K562 (cell line): ENCODE data around the gene SLC26A11. TPM values are rescaled to one million over a fixed set of nuclear protein-coding genes. Genes with fewer than 3 reads are reported as not detected.

Experiments
- ATAC-seq: fragments of 200-7000 bp; cut with Tn5 transposase; 3 replicates; pipeline ENCODE4 v1.9.1; 2020; ENCODE audit warnings: moderate library complexity
- BruUV-seq: library from RNA; stranded (reverse); fragments of 400-500 nt; replicated peaks from 2 replicates; lab custom pipeline; 2021; lab: Mats Ljungman, UMichigan
- CTCF ChIA-PET: fragments of 300-600 bp; formaldehyde crosslinking; extraction: SDS; loops from one replicate; lab custom pipeline; 2021; ENCODE audit warnings: low intra/inter-chr PET ratio; lab: Yijun Ruan, JAX
- POLR2A ChIA-PET: fragments of 300-600, 350-650 bp; sonication (Branson Sonifier 250); formaldehyde crosslinking; extraction: SDS; loops from one replicate; lab custom pipeline; 2021; ENCODE audit warnings: antibody characterized with exemption, inconsistent platforms; lab: Yijun Ruan, JAX
- DNase-seq, 4 experiments: peaks; one replicate each; pipeline versions ENCODE4 v3.0.0 to v3.0.0-alpha.2; 2011 to 2018; ENCODE audit warnings: low spot score in 3 of 4, mixed read lengths in 3 of 4; ENCODE audit errors: extremely low read depth in 1 of 4
- FAIRE-seq: peaks from 2 replicates; lab custom pipeline; 2011; peaks lifted over from hg19 to GRCh38; lab: Jason Lieb, UNC
- H2AFZ ChIP-seq: 2 replicates; pipeline ENCODE4 v1.6.0; 2011; ENCODE audit warnings: low read depth, low read length, control low read depth, inconsistent platforms
- H3K27ac ChIP-seq: fragments of 200-600 bp; 3 replicates; pipeline ENCODE4 v1.8.0; 2011; ENCODE audit warnings: low read depth, mild to moderate bottlenecking, control low read depth, inconsistent platforms, low read length, moderate library complexity, mixed read lengths; ENCODE audit errors: extremely low read depth
- H3K27me3 ChIP-seq, 2 experiments: fragments of 300-600 bp in 1 of 2; 2 replicates in 1 of 2; 3 replicates in 1 of 2; pipeline versions ENCODE4 v1.6.0 to v1.8.0; 2011; ENCODE audit warnings: inconsistent platforms in 2 of 2, low read length in 2 of 2, mild to moderate bottlenecking in 1 of 2, mixed read lengths in 1 of 2, moderate library complexity in 1 of 2; ENCODE audit not compliant: control insufficient read depth in 2 of 2, insufficient read depth in 2 of 2
- H3K36me3 ChIP-seq: fragments of 300-600 bp; 3 replicates; pipeline ENCODE4 v1.8.0; 2011; ENCODE audit warnings: mild to moderate bottlenecking, low read length, inconsistent platforms; ENCODE audit not compliant: control insufficient read depth, insufficient read depth
- H3K4me1 ChIP-seq, 2 experiments: fragments of 200-600 bp in 1 of 2; replicated peaks in 1 of 2; 2 replicates in 1 of 2; 3 replicates in 1 of 2; pipeline versions ENCODE4 v1.5.1 to v1.8.0; 2011; ENCODE audit warnings: inconsistent platforms in 2 of 2, low read length in 2 of 2, mild to moderate bottlenecking in 1 of 2, mixed read lengths in 1 of 2, moderate library complexity in 1 of 2; ENCODE audit not compliant: control insufficient read depth in 2 of 2, insufficient read depth in 2 of 2
- H3K4me2 ChIP-seq: 2 replicates; pipeline ENCODE4 v1.6.1; 2011; ENCODE audit warnings: low read length, control low read depth, inconsistent platforms, mixed read lengths; ENCODE audit not compliant: insufficient read depth
- H3K4me3 ChIP-seq: fragments of 200-600 bp; sonication (generic), shearing (Covaris generic); 2 replicates; pipeline ENCODE4 v1.5.1; 2016; ENCODE audit warnings: control low read depth, inconsistent platforms
- H3K79me2 ChIP-seq: fragments of 200-600 bp; 3 replicates; pipeline ENCODE4 v1.8.0; 2011; ENCODE audit warnings: low read length, inconsistent platforms; ENCODE audit not compliant: control insufficient read depth, insufficient read depth
- H3K9ac ChIP-seq, 2 experiments: 2 replicates each; pipeline versions ENCODE4 v1.6.0 to v1.6.1; 2011; ENCODE audit warnings: low read depth in 2 of 2, low read length in 2 of 2, control low read depth in 1 of 2, inconsistent platforms in 1 of 2, mild to moderate bottlenecking in 1 of 2, mixed read lengths in 1 of 2; ENCODE audit not compliant: insufficient read depth in 1 of 2
- H3K9me1 ChIP-seq: one replicate; pipeline ENCODE4 v1.6.0; 2011; ENCODE audit warnings: inconsistent platforms, mild to moderate bottlenecking, low read length, moderate library complexity; ENCODE audit not compliant: control insufficient read depth, insufficient read depth
- H3K9me3 ChIP-seq: replicated peaks from 2 replicates; pipeline ENCODE4 v1.5.1; 2011; ENCODE audit warnings: low read depth, low read length, inconsistent platforms; ENCODE audit not compliant: control insufficient read depth, insufficient read depth
- H4K20me1 ChIP-seq: replicated peaks from 2 replicates; pipeline ENCODE4 v1.6.1; 2011; ENCODE audit warnings: low read length, inconsistent platforms, mixed read lengths; ENCODE audit not compliant: control insufficient read depth, insufficient read depth
- ELF1 ChIP-seq: fragments of 200-800 bp; sonication (Bioruptor generic); IDR thresholded peaks from 2 replicates; pipeline ENCODE4 v1.6.1; 2016; ENCODE audit warnings: missing genetic modification characterization, missing compliant biosample characterization
- HNRNPLL ChIP-seq: fragments of 200-400 bp; formaldehyde crosslinking; IDR thresholded peaks from 2 replicates; pipeline ENCODE4 v1.6.1; 2017; ENCODE audit warnings: low read length, low read depth, mild to moderate bottlenecking; ENCODE audit not compliant: poor library complexity, severe bottlenecking
- MAFG ChIP-seq: fragments of 450-650 bp; conservative IDR thresholded peaks from 2 replicates; pipeline ENCODE4 v1.6.1; 2016; ENCODE audit warnings: missing genetic modification characterization, missing compliant biosample characterization
- PHB2 ChIP-seq: fragments of 450-650 bp; IDR thresholded peaks from 2 replicates; pipeline ENCODE4 v1.6.1; 2017; ENCODE audit warnings: low read depth
- RUNX1 ChIP-seq: sonication (generic); IDR thresholded peaks from 2 replicates; pipeline ENCODE4 v1.6.1; 2016; ENCODE audit warnings: antibody characterized with exemption, low read depth
- SOX6 ChIP-seq: fragments of 450-650 bp; IDR thresholded peaks from 2 replicates; pipeline ENCODE4 v1.6.1; 2014; ENCODE audit warnings: mild to moderate bottlenecking
- SREBF2 ChIP-seq: sonication (generic); formaldehyde crosslinking; IDR thresholded peaks from 2 replicates; pipeline ENCODE4 v1.4.0; 2020; ENCODE audit warnings: mild to moderate bottlenecking, missing genetic modification reagents
- STAT5B ChIP-seq: fragments of 250-450 bp; sonication (Bioruptor Pico); IDR thresholded peaks from 2 replicates; pipeline ENCODE4 v1.8.0; 2021; ENCODE audit warnings: mild to moderate bottlenecking, inconsistent platforms
- ZBTB26 ChIP-seq: fragments of 450-650 bp; formaldehyde crosslinking; IDR thresholded peaks from 2 replicates; pipeline ENCODE4 v1.4.0; 2022; ENCODE audit warnings: missing genetic modification characterization
- ZBTB7A ChIP-seq: IDR thresholded peaks from 2 replicates; pipeline ENCODE4 v1.6.1; 2011; ENCODE audit warnings: low read depth, mild to moderate bottlenecking, low read length, moderate library complexity, borderline replicate concordance; ENCODE audit not compliant: control insufficient read depth
- ZNF507 ChIP-seq: conservative IDR thresholded peaks from 2 replicates; pipeline ENCODE4 v1.6.1; 2017; ENCODE audit warnings: missing genetic modification characterization, missing compliant biosample characterization
- ZNF77 ChIP-seq: fragments of 250-450 bp; sonication (Bioruptor Pico); IDR thresholded peaks from 2 replicates; pipeline ENCODE4 v1.5.0; 2020
- WGBS: fragments of 100-300 bp; shearing (Covaris generic); methylation state at CpG from one replicate; pipeline ENCODE4 v1.1.6; 2016; ENCODE audit warnings: low coverage, mixed read lengths; ENCODE audit not compliant: insufficient coverage; ENCODE audit errors: missing lambda C conversion rate; 5-methylcytosine and 5-hydroxymethylcytosine counted together
- in situ Hi-C: fragments of 300-500 bp; cut with MboI; formaldehyde crosslinking; loops from 4 replicates; pipeline ENCODE4 v1.15.0; 2018; ENCODE audit warnings: inconsistent platforms, mixed read lengths
- intact Hi-C: fragments of 100-400 bp; cut with micrococcal nuclease; formaldehyde crosslinking; loops from 2 replicates; pipeline ENCODE4 v1.14.2; 2022
- polyA plus RNA-seq, 8 experiments: library from polyadenylated mRNA; depleted of rRNA in 4 of 8; stranded (reverse) in 5 of 8; unstranded in 3 of 8; fragments of >200 nt; fragmentation: Nextera tagmentation in 2 of 8; fragmentation: Illumina TruSeq in 1 of 8; extraction: Ambion mirVana in 2 of 8; extraction: Trizol in 1 of 8; gene quantifications; 2 replicates each; pipeline versions ENCODE4 v1.2.1 to v1.2.3, GENCODE V29; 2011 to 2014; ENCODE audit warnings: inconsistent platforms in 1 of 8, missing spikeins in 1 of 8
- total RNA-seq, 7 experiments: library from RNA; depleted of rRNA in 6 of 7; stranded (reverse); fragments of >200 nt in 6 of 7; fragmentation: Illumina TruSeq in 2 of 7; extraction: Trizol in 2 of 7; gene quantifications; 2 replicates each; pipeline versions ENCODE4 v1.2.1 to v1.2.3, GENCODE V29; 2011 to 2021; ENCODE audit warnings: low replicate concordance in 1 of 7

Gene SLC26A11
- total and polyA plus RNA-seq, 9 of the 15 experiments (the other 6 are each of a cell fraction or from before 2014, with no cell fraction given): 0.06 to 3.1 (median 1.2) TPM; not detected in 1

- no peaks in the 10 kb centered on the region for H3K9me3 ChIP-seq
- no peaks in the 10 kb centered on the region for H3K36me3 ChIP-seq
- no peak for FAIRE-seq
- no peak overlapping the region for H3K27ac ChIP-seq
- no peak for ATAC-seq
- no peaks in the 10 kb centered on the region for H3K27me3 ChIP-seq
- H2AFZ ChIP-seq: no peak overlapping the region
- H3K9ac ChIP-seq: peak overlapping the region in 1 of 2 experiments; percentile 61; a peak in 1 of 4 replicates
- POLR2A ChIA-PET: no interaction called here
- no peaks in the 10 kb centered on the region for H3K9me1 ChIP-seq
- H3K4me3 ChIP-seq: no peak overlapping the region
- H3K4me1 ChIP-seq: peaks cover 0 to 43% of the 10 kb centered on the region in 2 experiments; a peak in 3 of 5 replicates
- no peak for TF ChIP-seq ZBTB26 (CRISPR knock-in tag)
- TF ChIP-seq ZBTB7A: no peak
- TF ChIP-seq HNRNPLL: no peak
- no peak for TF ChIP-seq ZNF77 (CRISPR knock-in tag)
- no peak for TF ChIP-seq PHB2
- no peak for TF ChIP-seq RUNX1
- TF ChIP-seq ZNF507 (tag): no peak
- no peak for TF ChIP-seq STAT5B (CRISPR knock-in tag)
- TF ChIP-seq SOX6: no peak
- no peak for TF ChIP-seq MAFG
- TF ChIP-seq ELF1: no peak
- no peak for TF ChIP-seq SREBF2
- TF ChIP-seq, all 486 proteins: peak for 0
- BruUV-seq: no TSS peak
- DNase-seq: no peak
- CTCF ChIA-PET: no interaction called here
- no peak overlapping the region for H3K4me2 ChIP-seq
- intact Hi-C loops (no loop called here), in situ Hi-C loops (no loop called here)
- H3K79me2 ChIP-seq: no peaks in the 10 kb centered on the region
- no peaks in the 10 kb centered on the region for H4K20me1 ChIP-seq
- 72% methylated on average over 17 of the region's 22 CpGs for WGBS
Observed at GRCh38 chr17:80244871-80245509, 24.8 kb downstream of the SLC26A11 start.
